GM21786 (cell line): ENCODE results near the gene SYT3.
"Not testable (repeated sequence)": the region's sequence is repeated elsewhere in the genome, so short reads cannot be mapped to it uniquely, and the experiment has no call there.

Source experiments
- ATAC-seq: cut with Tn5 transposase; IDR thresholded peaks from one replicate; pipeline ENCODE4 v1.9.1; 2021; ENCODE audit not compliant: unreplicated experiment

SYT3 gene

DNA sequence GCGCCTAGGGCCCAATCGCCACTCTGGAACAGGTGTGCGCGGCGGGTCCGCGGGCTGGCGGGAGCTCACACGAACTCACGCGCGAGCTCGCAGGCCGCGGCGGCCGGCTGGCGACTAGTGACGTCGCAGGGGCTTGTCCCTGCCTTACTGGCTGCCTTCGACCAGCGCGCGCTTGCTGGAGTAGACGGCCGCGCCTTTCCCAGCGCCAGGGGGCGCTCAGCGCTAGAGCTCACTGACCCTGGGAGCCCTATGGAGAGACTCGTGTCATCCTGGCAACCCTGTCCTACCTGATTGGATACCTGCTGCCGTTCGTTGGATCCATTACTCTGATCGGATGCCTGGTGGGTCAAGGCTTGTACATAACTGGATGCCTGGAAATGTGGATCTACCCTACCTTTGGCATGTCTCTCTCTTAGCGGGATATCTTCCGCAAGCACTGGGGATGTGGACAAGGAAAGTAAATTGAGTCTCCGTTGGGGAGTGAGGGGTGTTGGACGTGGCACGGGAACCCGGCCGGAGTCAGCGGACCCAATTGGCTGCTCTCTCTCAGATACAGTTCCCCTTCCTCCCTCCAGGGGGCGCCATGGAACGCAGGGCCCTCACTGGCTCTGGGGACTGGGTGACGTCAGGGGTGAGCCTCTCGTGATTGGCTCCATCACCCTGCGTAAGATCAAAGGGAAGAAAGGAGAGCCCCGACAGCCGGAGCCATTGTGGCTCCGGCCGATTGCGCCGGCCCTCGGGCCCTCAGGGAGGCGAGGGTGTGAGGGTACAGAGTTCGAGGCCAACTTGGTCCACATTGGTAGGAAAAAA, 35.2 kb downstream of the SYT3 start:
- ATAC-seq, result not testable (repeated sequence)

DNA sequence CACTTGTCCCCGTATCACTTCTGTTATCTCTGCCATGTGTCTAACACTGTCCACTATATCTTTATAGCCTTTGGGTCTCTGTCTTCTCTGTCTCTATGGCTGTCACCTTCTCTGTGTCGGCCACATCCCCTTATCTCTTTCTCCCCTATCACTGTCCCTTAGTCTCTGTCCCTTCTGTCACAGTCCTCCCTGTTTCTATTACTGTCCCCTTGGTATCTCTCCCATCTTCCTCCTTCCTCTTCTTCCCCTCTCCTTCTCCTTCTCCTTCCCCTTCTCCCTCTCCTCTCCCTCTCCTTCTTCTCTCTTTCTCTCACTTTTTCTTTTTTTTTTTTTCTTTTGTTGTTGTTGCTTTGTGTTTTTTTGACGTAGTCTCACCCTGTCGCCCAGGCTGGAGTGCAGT, 36.7 kb downstream of the SYT3 start:
- no peak for ATAC-seq

DNA sequence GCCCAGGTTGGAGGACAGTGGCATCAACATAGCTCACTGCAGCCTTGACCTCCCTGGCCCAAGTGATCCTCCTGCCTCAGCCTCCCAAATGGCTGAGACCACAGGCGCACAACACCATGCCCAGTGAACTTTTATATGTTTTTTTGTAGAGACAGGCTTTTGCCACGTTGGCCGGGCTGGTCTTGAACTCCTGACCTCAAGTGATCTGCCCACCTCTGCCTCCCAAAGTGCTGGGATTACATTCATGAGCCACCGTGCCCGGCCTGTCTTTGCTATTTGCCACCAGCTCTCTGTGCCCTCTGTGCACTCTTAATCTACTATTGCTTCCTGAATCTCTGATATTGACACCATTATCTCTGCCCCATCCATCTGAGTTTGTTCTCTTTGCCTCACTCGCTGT, 37.2 kb downstream of the SYT3 start:
- ATAC-seq, result no peak

DNA sequence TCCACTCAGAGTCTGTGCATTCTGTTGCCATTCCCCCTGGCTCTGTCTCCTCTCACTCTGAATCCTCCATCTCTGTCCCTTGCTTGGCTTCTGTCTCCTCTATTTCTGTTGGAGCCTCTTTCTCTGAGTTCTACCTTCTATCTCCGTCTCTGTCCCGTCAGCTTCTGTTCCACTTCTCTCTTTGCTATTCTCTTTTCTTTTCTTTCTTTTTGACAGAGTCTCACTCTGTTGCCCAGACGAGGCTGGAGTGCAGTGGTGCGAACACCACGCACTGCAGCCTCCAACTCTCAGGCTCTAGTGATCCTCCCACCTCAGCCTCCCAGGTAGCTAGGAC, 37.6 kb downstream of the SYT3 start:
- no peak for ATAC-seq

DNA sequence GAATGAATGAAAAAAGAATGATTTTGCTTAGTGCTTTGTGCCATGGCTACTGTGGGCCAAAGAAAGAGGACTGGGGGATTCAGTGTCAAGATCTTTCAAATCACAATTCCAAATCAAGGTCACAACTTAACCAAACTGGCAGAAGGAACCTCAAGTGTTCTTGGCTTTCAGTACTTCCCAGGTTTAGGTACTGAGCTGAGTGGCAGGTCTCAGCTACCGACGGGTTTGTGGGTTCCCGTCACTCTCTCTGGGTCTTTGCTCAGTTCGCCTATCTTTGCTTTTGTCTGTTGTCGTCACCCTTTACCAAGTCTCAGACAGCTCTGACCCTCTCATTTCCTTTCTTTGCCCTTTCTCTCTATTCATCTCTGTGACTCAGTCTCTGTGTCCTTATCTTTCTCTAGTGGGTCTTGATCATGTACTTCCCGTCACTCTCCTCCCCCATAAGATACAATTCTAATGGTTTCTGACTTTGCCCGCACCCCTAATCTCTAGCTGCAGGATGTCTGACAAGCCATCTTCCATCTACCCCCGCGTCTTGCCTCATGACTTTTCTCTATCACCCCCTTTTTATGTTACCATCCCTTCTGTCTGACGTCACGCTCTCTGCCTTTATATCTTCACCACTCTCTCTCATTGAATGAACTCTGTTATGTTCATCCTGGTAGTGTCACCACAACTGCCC, 38.1 kb downstream of the SYT3 start:
- ATAC-seq, result no peak

DNA sequence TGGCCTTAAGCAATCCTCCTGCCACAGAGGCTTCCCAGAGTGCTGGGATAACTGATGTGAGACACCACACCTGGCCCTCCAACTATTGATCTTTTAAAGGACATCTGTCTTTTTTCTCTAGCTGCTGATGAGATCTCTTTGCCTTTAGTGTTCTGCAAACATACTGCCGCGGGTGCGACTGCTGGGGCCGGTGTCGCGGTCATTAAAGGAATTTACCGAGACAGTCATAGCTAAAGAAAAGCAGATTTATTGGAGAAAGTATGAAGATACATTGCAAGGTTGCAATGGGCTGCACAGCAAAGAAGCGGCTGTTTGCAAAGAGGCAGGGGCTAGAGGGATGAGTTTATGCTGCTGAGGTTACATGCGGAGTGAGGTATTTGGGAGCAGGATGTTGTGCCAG, 40.3 kb downstream of the SYT3 start:
- no peak for ATAC-seq

DNA sequence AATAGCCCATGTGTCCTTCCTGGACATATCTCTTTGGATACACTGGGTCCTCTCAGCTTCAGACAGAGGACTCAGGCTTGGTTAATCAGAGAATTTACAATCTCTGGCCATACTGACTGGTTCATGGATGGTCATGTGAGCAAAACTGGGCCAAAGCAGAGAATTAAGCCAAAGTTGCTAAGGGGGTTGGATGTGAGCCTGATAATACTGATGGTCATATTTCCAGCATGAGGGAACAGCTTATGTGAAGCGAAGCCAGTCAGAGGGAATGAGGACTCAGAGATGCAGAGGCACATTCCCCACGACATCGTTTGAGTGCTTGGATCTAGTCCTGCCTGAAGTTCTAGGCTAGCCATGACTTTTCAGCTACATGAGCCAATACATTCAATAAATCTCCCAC, 49.5 kb downstream of the SYT3 start:
- ATAC-seq, result no peak

DNA sequence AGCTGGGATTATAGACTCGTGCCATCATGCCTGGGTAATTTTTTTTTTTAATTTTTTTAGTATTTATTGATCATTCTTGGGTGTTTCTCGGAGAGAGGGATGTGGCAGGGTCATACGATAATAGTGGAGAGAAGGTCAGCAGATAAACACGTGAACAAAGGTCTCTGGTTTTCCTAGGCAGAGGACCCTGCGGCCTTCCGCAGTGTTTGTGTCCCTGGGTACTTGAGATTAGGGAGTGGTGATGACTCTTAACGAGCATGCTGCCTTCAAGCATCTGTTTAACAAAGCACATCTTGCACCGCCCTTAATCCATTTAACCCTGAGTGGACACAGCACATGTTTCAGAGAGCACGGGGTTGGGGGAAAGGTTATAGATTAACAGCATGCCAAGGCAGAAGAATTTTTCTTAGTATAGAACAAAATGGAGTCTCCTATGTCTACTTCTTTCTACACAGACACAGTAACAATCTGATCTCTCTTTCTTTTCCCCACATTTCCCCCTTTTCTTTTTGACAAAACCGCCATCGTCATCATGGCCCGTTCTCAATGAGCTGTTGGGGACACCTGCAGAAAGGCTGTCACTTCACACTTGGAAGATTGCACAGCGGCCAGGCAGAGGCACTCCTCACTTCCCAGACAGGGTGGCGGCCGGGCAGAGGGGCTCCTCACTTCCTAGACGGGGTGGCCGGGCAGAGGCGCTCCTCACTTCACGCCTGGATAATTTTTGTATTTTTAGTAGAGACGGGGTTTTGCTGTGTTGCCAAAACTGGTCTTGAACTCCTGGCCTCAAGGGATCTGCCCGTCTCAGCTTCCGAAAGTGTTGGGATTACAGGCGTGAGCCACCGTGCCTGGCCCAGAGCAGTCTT, 57.7 kb downstream of the SYT3 start:
- ATAC-seq, result not testable (repeated sequence)

DNA sequence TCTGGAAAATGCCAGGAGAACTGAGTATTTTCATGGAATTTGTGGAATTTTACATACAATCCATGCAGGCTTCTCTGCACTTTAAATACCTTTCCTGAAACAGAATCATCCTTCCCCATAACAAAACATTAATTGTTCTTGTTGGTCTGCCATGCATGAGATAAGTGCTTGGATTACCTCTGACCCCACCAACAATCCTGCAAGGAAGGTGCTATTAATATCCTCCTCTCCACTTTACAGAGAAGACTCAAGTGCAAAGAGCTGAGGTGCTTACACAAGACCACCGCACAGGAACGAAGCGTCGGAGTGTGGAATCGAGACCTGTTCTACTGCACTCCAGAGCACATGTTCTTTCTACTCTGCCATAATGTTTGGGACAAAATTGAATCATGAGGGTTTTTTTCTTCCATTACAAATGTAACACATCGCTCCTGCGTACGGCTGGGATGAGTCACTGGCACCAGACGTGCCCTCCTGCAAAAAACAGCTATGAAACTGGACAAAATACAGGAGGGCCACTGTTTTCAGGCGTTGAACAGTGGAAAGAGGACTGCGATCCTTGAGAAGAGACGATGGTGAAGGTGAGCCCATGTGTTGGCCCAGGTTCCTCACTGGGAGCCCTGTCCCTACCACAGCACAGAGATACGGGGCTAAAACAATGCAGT, 58.6 kb downstream of the SYT3 start:
- no peak for ATAC-seq

DNA sequence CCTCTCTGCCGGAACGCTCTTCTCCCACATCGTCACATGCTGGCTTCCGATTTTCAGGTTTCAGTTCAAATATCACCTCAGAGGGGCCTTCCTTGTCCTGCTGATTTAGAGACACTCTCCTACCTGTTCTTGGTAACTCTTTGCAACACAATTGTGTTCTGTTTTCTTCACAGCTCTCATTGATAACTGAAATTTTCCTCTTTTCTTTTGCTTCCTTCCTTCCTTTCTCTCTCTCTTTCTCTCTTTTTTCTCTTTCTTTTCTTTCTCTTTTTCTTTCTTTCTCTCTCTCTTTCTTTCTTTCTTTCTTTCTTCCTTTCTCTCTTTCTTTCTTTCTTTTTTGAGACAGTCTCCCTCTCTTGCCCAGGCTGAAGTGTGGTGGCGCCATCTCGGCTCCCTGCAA, 59.4 kb downstream of the SYT3 start:
- no peak for ATAC-seq

DNA sequence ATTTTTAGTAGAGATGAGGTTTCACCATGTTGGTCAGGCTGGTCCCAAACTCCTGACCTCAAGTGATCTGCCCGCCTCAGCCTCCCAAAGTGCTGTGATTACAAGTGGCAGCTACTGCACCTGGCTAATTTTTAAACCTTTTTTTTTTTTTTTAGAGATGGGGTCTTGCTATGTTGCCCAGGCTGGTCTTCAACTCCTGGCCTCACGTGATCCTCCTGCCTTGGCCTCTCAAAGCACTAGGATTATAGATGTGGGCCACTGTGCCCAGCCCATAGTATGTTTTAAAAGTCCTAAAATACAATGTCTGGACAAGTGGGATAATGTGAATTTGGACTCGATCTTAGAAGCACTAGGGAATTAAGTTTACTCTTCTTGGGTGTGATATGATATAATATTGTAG, 62.9 kb downstream of the SYT3 start:
- ATAC-seq, result not testable (repeated sequence)

DNA sequence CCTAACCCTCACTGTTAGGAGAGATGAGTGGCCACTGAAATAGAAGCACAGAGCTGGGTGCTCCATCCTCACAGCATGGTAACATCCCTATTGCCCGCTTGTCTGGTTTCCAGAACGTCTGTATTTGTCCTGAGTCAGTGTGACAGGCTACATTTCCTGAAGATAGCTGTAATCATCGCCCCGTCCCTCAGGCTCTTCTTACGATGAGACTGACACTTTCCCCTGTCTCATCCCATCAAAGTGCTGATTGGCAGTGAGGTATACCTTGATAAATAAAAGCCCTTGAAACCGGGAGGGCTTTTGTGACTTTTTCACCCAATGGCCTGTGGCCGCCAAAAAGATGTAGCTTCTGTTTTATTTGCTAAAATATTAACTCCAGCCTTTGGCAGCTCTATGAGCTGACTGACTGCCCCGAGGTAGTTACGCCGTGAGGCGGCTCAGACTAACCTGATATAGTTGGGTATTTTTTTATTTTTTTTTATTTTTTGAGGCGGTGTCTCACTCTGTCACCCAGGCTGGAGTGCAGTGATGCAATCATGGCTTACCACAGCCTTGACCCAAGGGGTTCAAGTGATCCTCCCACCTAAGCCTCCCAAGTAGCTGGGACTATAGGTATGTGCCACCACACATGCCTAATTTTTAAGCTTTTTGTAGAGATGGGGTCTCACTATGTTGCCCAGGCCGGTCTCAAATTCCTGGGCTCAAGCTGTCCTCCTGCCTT, 65.8 kb downstream of the SYT3 start:
- no peak for ATAC-seq
